ENCODE measurements around the gene CCDC121.

The CCDC121 gene

GRCh38 chr2:27584597-27584996 is 44.2 kb downstream of the CCDC121 start:
- H3K27ac ChIP-seq (ENCODE audit: low read depth in 2 of 2, low read length in 2 of 2), result no peak overlapping the region
- H3K36me3 ChIP-seq (ENCODE audit: control insufficient read depth in 2 of 2, insufficient read depth in 2 of 2, low read length in 2 of 2), result no peaks in the 10 kb centered on the region
- peaks cover 14% of the 10 kb centered on the region in 2 donors for H3K4me1 ChIP-seq (ENCODE audit: control insufficient read depth in 2 of 2, insufficient read depth in 2 of 2, low read length in 2 of 2)
- H3K9me3 ChIP-seq (ENCODE audit: control insufficient read depth in 2 of 2, low read length in 2 of 2), result peaks cover 0 to 4% of the 10 kb centered on the region in 2 donors
- H3K4me3 ChIP-seq (ENCODE audit: low read length in 2 of 2), result peak overlapping the region in 1 of 2 donors; percentile 97
- no peaks in the 10 kb centered on the region for H3K27me3 ChIP-seq (ENCODE audit: control insufficient read depth in 2 of 2, insufficient read depth in 2 of 2, low read length in 2 of 2)
- H3K9ac ChIP-seq (ENCODE audit: low read depth in 1 of 2, low read length in 2 of 2), result no peak overlapping the region

- H3K9me3 ChIP-seq (ENCODE audit: control insufficient read depth in 2 of 2, low read length in 2 of 2), result peaks cover 0 to 4% of the 10 kb centered on the region in 2 donors
- peak overlapping the region; percentile 54 to 61 for H3K27ac ChIP-seq (ENCODE audit: low read depth in 2 of 2, low read length in 2 of 2)
- no peaks in the 10 kb centered on the region for H3K27me3 ChIP-seq (ENCODE audit: control insufficient read depth in 2 of 2, insufficient read depth in 2 of 2, low read length in 2 of 2)
- H3K36me3 ChIP-seq (ENCODE audit: control insufficient read depth in 2 of 2, insufficient read depth in 2 of 2, low read length in 2 of 2), result no peaks in the 10 kb centered on the region
- H3K4me1 ChIP-seq (ENCODE audit: control insufficient read depth in 2 of 2, insufficient read depth in 2 of 2, low read length in 2 of 2), result peaks cover 14% of the 10 kb centered on the region in 2 donors
- peak overlapping the region; percentile 89 to 97 for H3K4me3 ChIP-seq (ENCODE audit: low read length in 2 of 2)
- peak overlapping the region; percentile 63 to 71 for H3K9ac ChIP-seq (ENCODE audit: low read depth in 1 of 2, low read length in 2 of 2)
Observed at GRCh38 chr2:27583390-27583915, 45.4 kb downstream of the CCDC121 start.

GRCh38 chr2:27582695-27583389 is 46.0 kb downstream of the CCDC121 start, which contains the start of gene ZNF512:
Gene ZNF512 (plus strand): TSS chr2:27583042. CDS start chr2:27583113, 71 bp downstream.
- H3K9me3 ChIP-seq (ENCODE audit: control insufficient read depth in 2 of 2, low read length in 2 of 2), result peaks cover 0 to 7% of the 10 kb centered on the region in 2 donors
- H3K36me3 ChIP-seq (ENCODE audit: control insufficient read depth in 2 of 2, insufficient read depth in 2 of 2, low read length in 2 of 2), result no peaks in the 10 kb centered on the region
- peak within 1 kb of the TSS; percentile 54 to 61 for H3K27ac ChIP-seq (ENCODE audit: low read depth in 2 of 2, low read length in 2 of 2)
- no peaks in the 10 kb centered on the region for H3K27me3 ChIP-seq (ENCODE audit: control insufficient read depth in 2 of 2, insufficient read depth in 2 of 2, low read length in 2 of 2)
- H3K9ac ChIP-seq (ENCODE audit: low read depth in 1 of 2, low read length in 2 of 2), result peak within 1 kb of the TSS; percentile 63 to 71
- H3K4me1 ChIP-seq (ENCODE audit: control insufficient read depth in 2 of 2, insufficient read depth in 2 of 2, low read length in 2 of 2), result peaks cover 14% of the 10 kb centered on the region in 2 donors
- peak within 1 kb of the TSS; percentile 89 to 97 for H3K4me3 ChIP-seq (ENCODE audit: low read length in 2 of 2)

GRCh38 chr2:27582129-27582694 is 46.6 kb downstream of the CCDC121 start:
- H3K9ac ChIP-seq (ENCODE audit: low read depth in 1 of 2, low read length in 2 of 2), result peak overlapping the region; percentile 63 to 71
- peaks cover 14% of the 10 kb centered on the region in 2 donors for H3K4me1 ChIP-seq (ENCODE audit: control insufficient read depth in 2 of 2, insufficient read depth in 2 of 2, low read length in 2 of 2)
- peak overlapping the region; percentile 89 to 97 for H3K4me3 ChIP-seq (ENCODE audit: low read length in 2 of 2)

GRCh38 chr2:27581417-27582128 is 47.2 kb downstream of the CCDC121 start:
- no peak overlapping the region for H3K4me3 ChIP-seq (ENCODE audit: low read length in 2 of 2)
- no peaks in the 10 kb centered on the region for H3K27me3 ChIP-seq (ENCODE audit: control insufficient read depth in 2 of 2, insufficient read depth in 2 of 2, low read length in 2 of 2)
- peaks cover 14% of the 10 kb centered on the region in 2 donors for H3K4me1 ChIP-seq (ENCODE audit: control insufficient read depth in 2 of 2, insufficient read depth in 2 of 2, low read length in 2 of 2)
- peaks cover 0 to 11% of the 10 kb centered on the region in 2 donors for H3K9me3 ChIP-seq (ENCODE audit: control insufficient read depth in 2 of 2, low read length in 2 of 2)
- no peak overlapping the region for H3K9ac ChIP-seq (ENCODE audit: low read depth in 1 of 2, low read length in 2 of 2)
- no peak overlapping the region for H3K27ac ChIP-seq (ENCODE audit: low read depth in 2 of 2, low read length in 2 of 2)
- no peaks in the 10 kb centered on the region for H3K36me3 ChIP-seq (ENCODE audit: control insufficient read depth in 2 of 2, insufficient read depth in 2 of 2, low read length in 2 of 2)

More at GRCh38 chr2:27582129-27582694, 46.6 kb downstream of the CCDC121 start:
- Histone ChIP-seq H3K9me3 (ENCODE audit: control insufficient read depth in 2 of 2, low read length in 2 of 2) (peaks cover 0 to 10% of the 10 kb centered on the region in 2 donors), H3K27me3 (ENCODE audit: control insufficient read depth in 2 of 2, insufficient read depth in 2 of 2, low read length in 2 of 2) (no peaks in the 10 kb centered on the region), H3K27ac (ENCODE audit: low read depth in 2 of 2, low read length in 2 of 2) (peak overlapping the region; percentile 20 to 61), H3K36me3 (ENCODE audit: control insufficient read depth in 2 of 2, insufficient read depth in 2 of 2, low read length in 2 of 2) (no peaks in the 10 kb centered on the region)

All from mucosa of rectum (tissue), 2 donors.